ENCODE results near the gene ADAP1. TPM values are rescaled to one million over a fixed set of nuclear protein-coding genes. Genes with fewer than 3 reads are reported as not detected.

ADAP1 gene
- polyA plus RNA-seq, 1 donor (not counting 4 experiments of a cell fraction or from before 2014, with no cell fraction given): 4.3 TPM

DNA sequence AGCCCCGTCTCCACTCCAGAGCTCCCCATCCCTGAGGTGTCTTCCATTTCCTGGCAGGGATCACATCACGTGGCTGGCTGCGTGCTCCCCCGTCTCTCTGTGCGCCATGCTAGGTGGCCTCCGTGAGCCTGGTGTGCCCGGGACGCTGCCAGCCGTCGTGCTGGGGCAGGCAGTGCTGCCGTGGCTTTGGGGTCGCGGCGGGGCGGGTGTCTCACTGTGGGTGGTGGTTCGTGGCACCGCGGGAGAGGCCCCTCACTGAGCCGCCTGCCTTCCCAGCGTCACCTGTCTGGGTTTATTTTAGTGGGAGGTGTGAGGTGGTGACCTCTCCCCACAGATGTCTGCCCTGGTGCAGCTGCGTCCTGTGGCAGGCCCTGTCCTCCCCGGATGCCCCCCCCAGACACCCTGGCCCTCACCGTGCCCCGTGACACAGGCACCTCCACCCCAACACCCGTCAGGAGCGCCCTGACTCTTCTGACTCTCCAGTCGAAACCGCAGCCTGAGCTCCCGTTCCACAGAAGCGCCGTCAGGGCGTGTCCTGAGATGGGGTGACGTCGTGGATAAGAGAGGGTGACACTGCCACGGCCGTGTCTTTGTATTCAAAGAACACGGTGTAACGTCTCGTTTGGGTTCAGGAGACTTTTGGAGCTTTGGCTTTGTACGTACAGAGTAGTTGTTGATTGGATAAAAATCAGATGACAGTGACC, 60.2 kb downstream of the ADAP1 start:
- H3K27me3 ChIP-seq (ENCODE audit: control insufficient read depth, extremely low read depth, insufficient read depth, low read length): no peaks in the 10 kb centered on the region
- H3K27ac ChIP-seq (ENCODE audit: control insufficient read depth, insufficient read depth, low read length): no peak overlapping the region
- no peak overlapping the region for H3K4me2 ChIP-seq (ENCODE audit: control insufficient read depth, extremely low read depth, insufficient read depth, low read depth, low read length)
- no peak overlapping the region for H3K4me3 ChIP-seq (ENCODE audit: control insufficient read depth in 2 of 3, extremely low read depth in 1 of 3, insufficient read depth in 2 of 3, low read depth in 1 of 3, low read length in 3 of 3)
- peaks cover under 1% of the 10 kb centered on the region for H3K79me2 ChIP-seq (ENCODE audit: control insufficient read depth, insufficient read depth, low read length)
- no peak overlapping the region for H2AFZ ChIP-seq (ENCODE audit: control insufficient read depth, low read length)
- no peak for FAIRE-seq
- H3K36me3 ChIP-seq (ENCODE audit: control insufficient read depth in 2 of 2, extremely low read depth in 1 of 2, insufficient read depth in 2 of 2, low read length in 2 of 2): peaks cover 11 to 22% of the 10 kb centered on the region in 2 experiments
- DNase-seq (ENCODE audit: low read depth, low spot score): no peak
- H3K9me3 ChIP-seq (ENCODE audit: control insufficient read depth, low read depth, low read length): no peaks in the 10 kb centered on the region
- dilution Hi-C loops (cut with MboI; ENCODE audit: extremely low pct_ligation_motif_present, low sequenced_read_pairs): no loop called here
- no peaks in the 10 kb centered on the region for H3K4me1 ChIP-seq (ENCODE audit: control insufficient read depth, extremely low read depth, insufficient read depth, low read length)
- H4K20me1 ChIP-seq (ENCODE audit: control insufficient read depth, extremely low read depth, insufficient read depth, low read length): peaks cover under 1% of the 10 kb centered on the region
- H3K9me1 ChIP-seq (ENCODE audit: control insufficient read depth, extremely low read depth, insufficient read depth, low read length): no peaks in the 10 kb centered on the region
- H3K9ac ChIP-seq (ENCODE audit: control insufficient read depth, extremely low read depth, insufficient read depth, low read length): no peak overlapping the region
- TF ChIP-seq, protein P1, sequence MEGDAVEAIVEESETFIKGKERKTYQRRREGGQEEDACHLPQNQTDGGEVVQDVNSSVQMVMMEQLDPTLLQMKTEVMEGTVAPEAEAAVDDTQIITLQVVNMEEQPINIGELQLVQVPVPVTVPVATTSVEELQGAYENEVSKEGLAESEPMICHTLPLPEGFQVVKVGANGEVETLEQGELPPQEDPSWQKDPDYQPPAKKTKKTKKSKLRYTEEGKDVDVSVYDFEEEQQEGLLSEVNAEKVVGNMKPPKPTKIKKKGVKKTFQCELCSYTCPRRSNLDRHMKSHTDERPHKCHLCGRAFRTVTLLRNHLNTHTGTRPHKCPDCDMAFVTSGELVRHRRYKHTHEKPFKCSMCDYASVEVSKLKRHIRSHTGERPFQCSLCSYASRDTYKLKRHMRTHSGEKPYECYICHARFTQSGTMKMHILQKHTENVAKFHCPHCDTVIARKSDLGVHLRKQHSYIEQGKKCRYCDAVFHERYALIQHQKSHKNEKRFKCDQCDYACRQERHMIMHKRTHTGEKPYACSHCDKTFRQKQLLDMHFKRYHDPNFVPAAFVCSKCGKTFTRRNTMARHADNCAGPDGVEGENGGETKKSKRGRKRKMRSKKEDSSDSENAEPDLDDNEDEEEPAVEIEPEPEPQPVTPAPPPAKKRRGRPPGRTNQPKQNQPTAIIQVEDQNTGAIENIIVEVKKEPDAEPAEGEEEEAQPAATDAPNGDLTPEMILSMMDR (optimal IDR thresholded peaks at IDR 0.05 in 1 of 3, IDR thresholded peaks at IDR 0.05 in 1 of 3, conservative IDR thresholded peaks at IDR 0.05 in 1 of 3; ENCODE audit: extremely low read depth in 1 of 3, insufficient read depth in 2 of 3, low read length in 3 of 3): no peak
- no peak for TF ChIP-seq EZH2 (IDR thresholded peaks at IDR 0.05; ENCODE audit: low read length)

DNA sequence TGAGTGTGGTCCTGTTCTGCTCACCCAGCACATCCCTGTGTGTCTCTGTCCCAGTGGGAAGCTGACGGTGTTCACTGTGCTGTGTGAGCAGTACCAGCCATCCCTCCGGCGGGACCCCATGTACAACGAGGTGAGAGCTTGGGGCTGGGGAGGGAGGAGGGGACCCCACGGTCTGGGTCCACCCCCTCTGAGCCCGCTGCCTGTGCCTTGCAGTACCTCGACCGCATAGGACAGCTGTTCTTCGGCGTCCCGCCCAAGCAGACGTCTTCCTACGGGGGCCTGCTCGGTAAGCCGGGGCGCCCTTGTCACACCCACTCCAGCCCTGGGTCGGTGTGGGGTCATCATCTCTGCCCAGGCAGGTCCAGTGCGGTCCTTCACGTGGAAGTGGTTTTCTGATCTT, 60.8 kb downstream of the ADAP1 start:
- H3K36me3 ChIP-seq (ENCODE audit: control insufficient read depth in 2 of 2, extremely low read depth in 1 of 2, insufficient read depth in 2 of 2, low read length in 2 of 2): peaks cover 11 to 24% of the 10 kb centered on the region in 2 experiments
- dilution Hi-C loops (cut with MboI; ENCODE audit: extremely low pct_ligation_motif_present, low sequenced_read_pairs): no loop called here
- H4K20me1 ChIP-seq (ENCODE audit: control insufficient read depth, extremely low read depth, insufficient read depth, low read length): peaks cover 2% of the 10 kb centered on the region

More for the DNA sequence above, 60.8 kb downstream of the ADAP1 start:
- TF ChIP-seq, protein P1 (optimal IDR thresholded peaks at IDR 0.05 in 1 of 3, IDR thresholded peaks at IDR 0.05 in 1 of 3, conservative IDR thresholded peaks at IDR 0.05 in 1 of 3; ENCODE audit: extremely low read depth in 1 of 3, insufficient read depth in 2 of 3, low read length in 3 of 3): no peak
- TF ChIP-seq EZH2 (IDR thresholded peaks at IDR 0.05; ENCODE audit: low read length): no peak
- no peak overlapping the region for H3K9ac ChIP-seq (ENCODE audit: control insufficient read depth, extremely low read depth, insufficient read depth, low read length)
- no peak for DNase-seq (ENCODE audit: low read depth, low spot score)
- no peaks in the 10 kb centered on the region for H3K27me3 ChIP-seq (ENCODE audit: control insufficient read depth, extremely low read depth, insufficient read depth, low read length)
- no peak for FAIRE-seq
- no peaks in the 10 kb centered on the region for H3K9me1 ChIP-seq (ENCODE audit: control insufficient read depth, extremely low read depth, insufficient read depth, low read length)
- no peak overlapping the region for H3K27ac ChIP-seq (ENCODE audit: control insufficient read depth, insufficient read depth, low read length)
- H3K4me3 ChIP-seq (ENCODE audit: control insufficient read depth in 2 of 3, extremely low read depth in 1 of 3, insufficient read depth in 2 of 3, low read depth in 1 of 3, low read length in 3 of 3): no peak overlapping the region
- no peak overlapping the region for H2AFZ ChIP-seq (ENCODE audit: control insufficient read depth, low read length)
- no peak overlapping the region for H3K4me2 ChIP-seq (ENCODE audit: control insufficient read depth, extremely low read depth, insufficient read depth, low read depth, low read length)
- H3K4me1 ChIP-seq (ENCODE audit: control insufficient read depth, extremely low read depth, insufficient read depth, low read length): no peaks in the 10 kb centered on the region
- peaks cover 7% of the 10 kb centered on the region for H3K79me2 ChIP-seq (ENCODE audit: control insufficient read depth, insufficient read depth, low read length)
- no peaks in the 10 kb centered on the region for H3K9me3 ChIP-seq (ENCODE audit: control insufficient read depth, low read depth, low read length)

Measured in keratinocyte (primary cell).